Measurements from ENCODE around the gene TRIM49D1.
"Not testable (repeated sequence)": the region's sequence is repeated elsewhere in the genome, so short reads cannot be mapped to it uniquely, and the experiment has no call there.

Gene TRIM49D1, protein sequence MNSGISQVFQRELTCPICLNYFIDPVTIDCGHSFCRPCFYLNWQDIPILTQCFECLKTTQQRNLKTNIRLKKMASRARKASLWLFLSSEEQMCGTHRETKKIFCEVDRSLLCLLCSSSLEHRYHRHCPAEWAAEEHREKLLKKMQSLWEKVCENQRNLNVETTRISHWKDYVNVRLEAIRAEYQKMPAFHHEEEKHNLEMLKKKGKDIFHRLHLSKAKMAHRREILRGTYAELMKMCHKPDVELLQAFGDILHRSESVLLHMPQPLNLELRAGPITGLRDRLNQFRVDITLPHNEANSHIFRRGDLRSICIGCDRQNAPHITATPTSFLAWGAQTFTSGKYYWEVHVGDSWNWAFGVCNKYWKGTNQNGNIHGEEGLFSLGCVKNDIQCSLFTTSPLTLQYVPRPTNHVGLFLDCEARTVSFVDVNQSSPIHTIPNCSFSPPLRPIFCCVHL

GRCh38 chr11:89922195-89922660, at the start of gene TRIM49D1:
Gene TRIM49D1 (minus strand): TSS chr11:89922245. CDS start chr11:89917710, 4,535 bp downstream.
- Histone ChIP-seq H3K4me2 (ENCODE audit: low read length) (no peak within 1 kb of the TSS), H3K36me3 (ENCODE audit: insufficient read depth, low read length) (no peaks in the 10 kb centered on the region), H3K27me3 (ENCODE audit: insufficient read depth, low read length) (no peaks in the 10 kb centered on the region), H3K4me3 (ENCODE audit: low read depth, low read length, poor library complexity, severe bottlenecking) (no peak within 1 kb of the TSS), H3K9ac (ENCODE audit: low read length) (no peak within 1 kb of the TSS), H2AFZ (ENCODE audit: low read length) (no peak within 1 kb of the TSS), H3K9me2 (ENCODE audit: low read depth, low read length) (no peaks in the 10 kb centered on the region), H4K20me1 (ENCODE audit: insufficient read depth, low read length) (no peaks in the 10 kb centered on the region), H3K9me3 (ENCODE audit: low read length) (no peaks in the 10 kb centered on the region), H3K79me2 (ENCODE audit: insufficient read depth, low read length) (no peaks in the 10 kb centered on the region), H3F3A (ENCODE audit: insufficient read depth, low read length) (no peaks in the 10 kb centered on the region), H3K27ac (ENCODE audit: low read depth, low read length, poor library complexity, severe bottlenecking) (no peak within 1 kb of the TSS), H3K4me1 (ENCODE audit: insufficient read depth, low read length, severe bottlenecking) (no peaks in the 10 kb centered on the region)
- no peak for TF ChIP-seq EZH2 (IDR thresholded peaks at IDR 0.05; ENCODE audit: borderline replicate concordance, low read length)
- no peak for TF ChIP-seq CTCF (IDR thresholded peaks at IDR 0.05; ENCODE audit: low read length)

DNA sequence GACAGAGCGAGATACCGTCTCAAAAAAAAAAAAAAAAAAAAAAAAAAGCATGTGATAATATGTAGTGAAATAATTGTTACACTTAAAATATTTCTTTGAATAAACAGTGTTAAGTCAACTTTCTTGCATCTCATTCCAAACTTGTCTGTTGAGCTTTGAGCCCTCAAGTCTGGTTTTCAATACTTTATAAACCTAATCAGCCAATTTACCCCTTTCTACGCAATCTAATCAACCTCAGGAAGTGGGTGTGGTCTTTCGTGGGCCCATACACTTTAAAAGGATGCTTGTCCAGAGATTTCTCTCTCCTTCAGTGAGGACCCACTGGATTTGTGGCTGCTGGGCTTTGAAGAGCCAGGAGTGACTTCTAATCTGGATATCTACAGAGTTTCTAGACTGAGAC, 43.7 kb upstream of the TRIM49D1 start, which contains the start of gene TRIM64:
Gene TRIM64, plus strand, starts transcription at position 301 of the 400 bp plus-strand sequence. CDS start 2,467 bp downstream, outside the sequence.
- H3K9me2 ChIP-seq (ENCODE audit: low read depth, low read length); H2AFZ ChIP-seq (ENCODE audit: low read length); H3K9ac ChIP-seq (ENCODE audit: low read length); H3K4me3 ChIP-seq (ENCODE audit: low read depth, low read length, poor library complexity, severe bottlenecking); H4K20me1 ChIP-seq (ENCODE audit: insufficient read depth, low read length); H3K27me3 ChIP-seq (ENCODE audit: insufficient read depth, low read length); H3K79me2 ChIP-seq (ENCODE audit: insufficient read depth, low read length); H3K36me3 ChIP-seq (ENCODE audit: insufficient read depth, low read length); H3K9me3 ChIP-seq (ENCODE audit: low read length); H3K4me1 ChIP-seq (ENCODE audit: insufficient read depth, low read length, severe bottlenecking); H3K27ac ChIP-seq (ENCODE audit: low read depth, low read length, poor library complexity, severe bottlenecking); H3F3A ChIP-seq (ENCODE audit: insufficient read depth, low read length); H3K4me2 ChIP-seq (ENCODE audit: low read length): not testable (repeated sequence)

GRCh38 chr11:89960833-89961232, 38.8 kb upstream of the TRIM49D1 start:
- H3K79me2 ChIP-seq (ENCODE audit: insufficient read depth, low read length); H3K9me3 ChIP-seq (ENCODE audit: low read length); H3K27me3 ChIP-seq (ENCODE audit: insufficient read depth, low read length); H3K36me3 ChIP-seq (ENCODE audit: insufficient read depth, low read length); H4K20me1 ChIP-seq (ENCODE audit: insufficient read depth, low read length); H2AFZ ChIP-seq (ENCODE audit: low read length); H3K9me2 ChIP-seq (ENCODE audit: low read depth, low read length); H3K4me2 ChIP-seq (ENCODE audit: low read length); H3K27ac ChIP-seq (ENCODE audit: low read depth, low read length, poor library complexity, severe bottlenecking); H3K4me1 ChIP-seq (ENCODE audit: insufficient read depth, low read length, severe bottlenecking); H3K9ac ChIP-seq (ENCODE audit: low read length); H3K4me3 ChIP-seq (ENCODE audit: low read depth, low read length, poor library complexity, severe bottlenecking); H3F3A ChIP-seq (ENCODE audit: insufficient read depth, low read length): not testable (repeated sequence)

GRCh38 chr11:89923764-89924163, 1.7 kb upstream of the TRIM49D1 start, which contains the start of gene TRIM49D2:
Gene TRIM49D2 (plus strand): TSS chr11:89924064. CDS start chr11:89926762, 2,698 bp downstream.
- H3K4me3 ChIP-seq (ENCODE audit: low read depth, low read length, poor library complexity, severe bottlenecking); H3K27me3 ChIP-seq (ENCODE audit: insufficient read depth, low read length); H3K79me2 ChIP-seq (ENCODE audit: insufficient read depth, low read length); H3K9me3 ChIP-seq (ENCODE audit: low read length); H3K4me2 ChIP-seq (ENCODE audit: low read length); H3K27ac ChIP-seq (ENCODE audit: low read depth, low read length, poor library complexity, severe bottlenecking); H3K4me1 ChIP-seq (ENCODE audit: insufficient read depth, low read length, severe bottlenecking); H4K20me1 ChIP-seq (ENCODE audit: insufficient read depth, low read length); H3K9ac ChIP-seq (ENCODE audit: low read length); H3F3A ChIP-seq (ENCODE audit: insufficient read depth, low read length); H2AFZ ChIP-seq (ENCODE audit: low read length); H3K9me2 ChIP-seq (ENCODE audit: low read depth, low read length); H3K36me3 ChIP-seq (ENCODE audit: insufficient read depth, low read length): not testable (repeated sequence)

GRCh38 chr11:89900809-89901208, 21.2 kb downstream of the TRIM49D1 start:
- H3K27ac ChIP-seq (ENCODE audit: low read depth, low read length, poor library complexity, severe bottlenecking); H3K36me3 ChIP-seq (ENCODE audit: insufficient read depth, low read length); H4K20me1 ChIP-seq (ENCODE audit: insufficient read depth, low read length); H3F3A ChIP-seq (ENCODE audit: insufficient read depth, low read length); H3K27me3 ChIP-seq (ENCODE audit: insufficient read depth, low read length); H3K9ac ChIP-seq (ENCODE audit: low read length); H2AFZ ChIP-seq (ENCODE audit: low read length); H3K9me2 ChIP-seq (ENCODE audit: low read depth, low read length); H3K4me3 ChIP-seq (ENCODE audit: low read depth, low read length, poor library complexity, severe bottlenecking); H3K79me2 ChIP-seq (ENCODE audit: insufficient read depth, low read length); H3K4me1 ChIP-seq (ENCODE audit: insufficient read depth, low read length, severe bottlenecking); H3K9me3 ChIP-seq (ENCODE audit: low read length); H3K4me2 ChIP-seq (ENCODE audit: low read length): not testable (repeated sequence)

- not testable (repeated sequence) for H3K9me3 ChIP-seq (ENCODE audit: low read length); H3K27ac ChIP-seq (ENCODE audit: low read depth, low read length, poor library complexity, severe bottlenecking); H3K79me2 ChIP-seq (ENCODE audit: insufficient read depth, low read length); H2AFZ ChIP-seq (ENCODE audit: low read length); H3K4me2 ChIP-seq (ENCODE audit: low read length); H3K36me3 ChIP-seq (ENCODE audit: insufficient read depth, low read length); H3K4me1 ChIP-seq (ENCODE audit: insufficient read depth, low read length, severe bottlenecking); H3K9ac ChIP-seq (ENCODE audit: low read length); H3K4me3 ChIP-seq (ENCODE audit: low read depth, low read length, poor library complexity, severe bottlenecking); H4K20me1 ChIP-seq (ENCODE audit: insufficient read depth, low read length); H3K27me3 ChIP-seq (ENCODE audit: insufficient read depth, low read length); H3K9me2 ChIP-seq (ENCODE audit: low read depth, low read length); H3F3A ChIP-seq (ENCODE audit: insufficient read depth, low read length)
These were observed 28.8 kb downstream of the TRIM49D1 start for GRCh38 chr11:89893245-89893644.

Data from OCI-LY1 (cell line).